NOMO-1 treated with dmso at 0.1 percent for 144 hours (cell line): ENCODE data around the gene FRK.
A peak's percentile ranks its signal among the peaks of the same experiment; 100 is the strongest.
"Not testable (repeated sequence)": the region's sequence is repeated elsewhere in the genome, so short reads cannot be mapped to it uniquely, and the experiment has no call there.

Experiments used
- DNase-seq: peaks from one replicate; lab custom pipeline; 2025; ENCODE audit not compliant: unreplicated experiment; lab: John Stamatoyannopoulos, UW

Gene FRK

GRCh38 chr6:116078522-116078921 lies 17.8 kb upstream of the FRK start:
- no peak for DNase-seq

DNA sequence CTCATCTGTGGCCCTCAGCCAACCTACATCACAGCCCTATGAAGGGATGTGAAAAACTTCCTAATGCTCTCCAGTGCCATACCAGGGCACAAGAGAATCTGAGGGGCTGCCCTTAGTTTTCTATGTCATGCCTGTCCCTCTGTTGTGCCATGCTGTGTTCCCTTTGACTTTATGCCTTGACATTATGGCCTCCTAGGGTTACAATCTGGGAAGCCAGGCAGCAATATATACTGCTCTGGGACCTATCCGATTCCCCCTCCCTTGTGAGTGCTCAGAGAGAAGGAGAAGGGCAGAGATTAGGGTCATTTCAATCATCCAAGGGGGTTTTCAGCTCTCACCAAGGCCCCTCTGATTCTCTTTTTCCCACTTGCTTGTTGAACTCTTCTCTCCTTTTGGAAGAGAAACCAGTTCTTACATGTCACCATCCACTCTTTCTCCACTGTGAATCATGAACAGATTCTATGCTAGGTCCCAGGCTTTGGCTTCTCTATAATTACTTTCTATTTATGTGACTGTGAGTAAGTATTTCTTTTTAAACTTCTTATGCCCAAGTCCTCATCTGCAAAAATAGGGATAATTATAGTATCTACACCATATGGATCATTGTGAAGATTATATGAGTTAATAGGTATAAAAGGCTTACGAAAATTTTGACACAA lies 14.2 kb upstream of the FRK start:
- DNase-seq, result no peak

DNA sequence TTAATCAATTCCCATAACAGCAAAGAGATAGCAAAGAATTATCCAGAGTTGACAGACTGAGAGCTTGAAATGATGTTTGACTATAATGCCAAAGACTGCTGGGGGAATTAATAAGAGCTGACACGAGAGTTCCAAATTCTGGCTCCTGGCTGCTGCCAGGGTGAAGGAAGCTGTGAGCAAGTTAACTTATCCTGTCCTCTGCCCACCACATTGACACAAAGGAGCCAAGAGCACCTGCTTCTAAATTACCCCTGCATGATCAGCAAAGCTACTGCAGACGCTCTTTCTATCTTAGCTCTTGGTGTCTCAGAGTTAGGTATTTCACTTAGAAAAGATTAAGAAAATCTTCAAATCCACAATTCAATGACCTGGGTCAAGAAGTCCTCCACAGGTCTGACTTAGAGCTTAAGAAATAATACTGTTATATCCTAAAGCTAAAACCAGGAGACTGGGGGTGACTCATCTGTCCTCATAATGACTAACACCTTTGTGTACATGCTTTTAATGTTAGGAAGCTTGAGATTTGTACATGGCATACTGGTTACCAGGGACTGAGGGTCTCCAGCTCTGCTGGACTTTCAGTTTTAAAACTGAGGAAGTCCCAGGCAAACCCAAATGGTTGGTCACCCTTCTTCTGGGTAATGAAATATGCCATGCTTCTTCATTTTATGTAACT lies 13.2 kb upstream of the FRK start:
- DNase-seq, result no peak

- no peak for DNase-seq
Measured at GRCh38 chr6:116072368-116072767, 11.7 kb upstream of the FRK start.

DNA sequence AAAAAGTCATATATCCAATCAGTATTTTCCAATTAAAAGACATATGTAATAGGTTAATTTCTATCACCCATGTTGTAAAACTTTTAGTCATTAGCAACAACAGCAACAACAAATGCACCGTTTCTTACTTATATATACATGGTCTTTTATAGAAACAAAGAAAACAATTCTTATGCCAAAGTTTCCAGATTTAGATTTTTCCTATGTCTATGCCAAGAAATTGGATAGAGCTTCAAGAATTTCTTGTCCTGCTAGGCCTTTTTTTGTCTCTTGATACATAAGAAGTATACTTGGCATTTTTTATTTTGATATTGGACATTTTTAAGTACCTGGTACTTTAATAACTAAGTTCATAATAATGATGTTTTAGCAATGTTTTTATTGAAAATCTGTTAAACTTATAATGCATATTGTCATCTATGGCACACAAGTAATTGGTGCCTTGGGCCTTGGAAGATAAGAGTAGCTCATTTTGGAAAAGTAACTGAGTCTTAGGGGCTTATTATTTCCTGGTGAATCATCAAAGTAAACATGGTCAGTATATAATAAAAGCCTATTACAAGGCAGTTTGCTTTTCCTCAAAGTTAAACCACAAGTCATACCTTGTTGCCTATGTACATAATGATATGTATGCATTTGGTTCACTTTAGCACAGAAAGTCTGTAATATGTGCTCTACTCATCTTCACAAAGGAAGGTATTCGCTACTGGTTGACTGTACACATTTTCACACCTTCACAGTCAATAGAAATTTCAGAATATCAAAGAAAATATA lies 10.1 kb upstream of the FRK start:
- no peak for DNase-seq

DNA sequence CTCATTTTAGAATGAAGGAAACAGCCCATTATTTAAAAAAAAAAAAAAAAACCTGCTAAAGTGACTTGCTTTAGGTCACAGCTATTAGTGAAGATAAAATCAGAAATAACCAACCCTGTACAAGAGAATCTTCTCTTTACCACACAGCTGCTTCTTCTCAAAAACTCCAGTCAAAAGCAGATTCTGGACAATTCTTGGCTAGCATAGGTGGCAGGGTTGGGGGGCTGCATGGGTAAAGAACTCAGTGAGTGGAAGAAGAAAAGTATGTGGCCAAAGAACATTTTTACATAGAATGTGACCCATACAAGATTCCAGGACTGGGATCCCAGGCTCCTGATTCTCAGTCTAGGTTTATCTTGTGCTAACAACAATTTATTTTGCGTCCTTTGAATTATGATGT lies 9.4 kb upstream of the FRK start:
- DNase-seq, result no peak

GRCh38 chr6:116066789-116067188 lies 6.1 kb upstream of the FRK start:
- DNase-seq, result no peak

DNA sequence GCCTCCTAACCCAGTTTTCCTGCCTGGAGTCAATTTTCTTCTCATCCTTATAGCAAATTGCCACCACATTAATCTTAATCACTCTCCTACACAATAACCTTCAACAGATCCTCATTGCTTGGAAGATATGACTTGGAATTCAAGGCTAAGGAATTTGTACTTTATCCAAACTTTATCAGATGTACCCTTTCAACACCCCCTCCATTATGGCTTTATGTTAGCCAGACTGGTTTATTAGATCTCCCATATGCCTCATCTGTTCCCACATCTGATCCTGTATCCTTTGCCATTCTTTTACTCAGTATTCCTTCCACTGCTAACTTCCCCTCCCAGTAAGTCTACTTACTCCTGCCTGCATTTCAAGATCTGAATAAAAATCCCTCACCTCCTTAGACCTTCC lies 4.0 kb upstream of the FRK start:
- no peak for DNase-seq

DNA sequence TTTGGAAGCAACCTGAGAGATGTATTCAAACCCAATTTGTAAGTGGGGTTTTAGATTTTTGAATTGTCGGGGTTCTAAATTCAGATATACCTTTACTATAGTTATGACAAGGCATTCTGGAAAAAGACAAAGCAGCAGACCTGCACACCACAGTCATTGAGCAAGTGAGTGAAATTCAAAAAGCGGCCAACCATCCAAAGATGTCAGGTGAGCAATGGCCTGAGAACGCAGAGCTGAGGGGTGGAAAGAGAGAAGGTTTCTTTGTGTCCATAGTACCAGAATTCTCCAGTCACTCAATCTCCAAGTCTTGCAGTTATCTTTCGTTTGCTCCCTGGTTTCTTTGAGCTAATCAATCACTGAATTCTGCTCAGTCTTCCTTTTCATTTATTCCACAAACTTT lies 1.8 kb upstream of the FRK start:
- no peak for DNase-seq

GRCh38 chr6:116059713-116060571 lies 749 bp downstream of the FRK start:
- DNase-seq, result peak; percentile 72

DNA sequence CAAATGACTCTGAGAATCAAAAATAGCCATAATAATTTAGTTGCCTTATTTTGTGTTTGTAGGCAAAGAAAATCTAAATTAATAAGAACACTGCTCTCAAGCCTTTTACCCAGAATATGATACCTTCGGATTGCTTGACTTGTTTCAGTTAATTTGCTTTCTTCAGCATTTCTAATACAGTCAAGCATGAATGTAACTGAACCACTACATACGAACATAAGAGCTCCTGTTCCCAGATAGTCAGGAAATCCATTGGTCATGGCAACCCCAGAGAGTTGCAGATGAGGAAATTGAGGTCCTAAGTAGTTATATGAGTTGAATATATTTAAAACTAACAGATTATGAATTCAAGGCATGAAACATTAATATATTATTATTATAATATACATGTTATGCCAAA lies 2.9 kb downstream of the FRK start:
- DNase-seq, result no peak

GRCh38 chr6:116055513-116055912 lies 5.2 kb downstream of the FRK start:
- DNase-seq, result no peak

- no peak for DNase-seq
Measured at GRCh38 chr6:116051244-116051643, 9.4 kb downstream of the FRK start.

DNA sequence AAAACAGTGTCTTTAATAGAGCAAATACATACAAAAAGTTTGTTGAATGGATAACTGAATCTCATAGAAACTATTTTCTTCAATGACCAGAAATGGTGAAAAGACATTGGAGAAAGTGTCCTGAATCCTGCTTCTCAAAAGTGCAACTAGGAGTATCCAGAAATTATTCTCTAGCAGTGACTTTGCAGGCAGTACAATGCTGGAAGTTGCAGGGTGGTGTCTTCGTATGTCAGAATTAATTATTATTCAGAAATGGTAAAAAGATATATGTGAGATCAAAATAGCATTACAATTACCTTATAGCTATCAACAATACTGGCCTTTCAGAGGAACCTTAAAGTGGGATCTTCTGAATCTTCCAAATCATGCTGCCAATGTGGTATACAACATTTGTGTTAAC lies 10.0 kb downstream of the FRK start:
- DNase-seq, result no peak

DNA sequence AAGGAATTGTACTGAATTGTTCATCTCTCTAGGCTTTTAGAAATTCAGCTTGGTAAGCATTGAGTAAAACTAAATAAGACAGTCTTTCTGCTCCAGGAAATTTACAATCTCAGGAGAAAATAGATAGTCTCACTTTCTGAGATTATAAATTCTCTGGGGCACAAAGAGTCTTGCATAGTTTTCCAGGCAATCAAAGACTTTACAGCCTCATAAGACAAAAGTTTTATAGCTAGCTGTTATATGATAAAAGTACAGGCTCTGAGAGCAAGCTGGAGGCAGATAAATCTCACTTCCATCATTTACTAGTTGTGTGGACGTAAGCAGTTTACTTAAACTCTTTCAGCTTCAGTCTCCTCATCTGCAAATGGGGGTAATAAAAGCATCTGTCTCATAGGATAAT lies 11.4 kb downstream of the FRK start:
- no peak for DNase-seq

- peak; percentile 35 for DNase-seq
Measured at GRCh38 chr6:116047173-116047933, 13.3 kb downstream of the FRK start.

- no peak for DNase-seq
Measured at GRCh38 chr6:116046737-116047136, 14.0 kb downstream of the FRK start.

GRCh38 chr6:116046272-116046671 lies 14.4 kb downstream of the FRK start:
- not testable (repeated sequence) for DNase-seq

GRCh38 chr6:116041934-116042333 lies 18.8 kb downstream of the FRK start:
- DNase-seq, result no peak

- DNase-seq, result no peak
Measured at GRCh38 chr6:116040993-116041392, 19.7 kb downstream of the FRK start.

DNA sequence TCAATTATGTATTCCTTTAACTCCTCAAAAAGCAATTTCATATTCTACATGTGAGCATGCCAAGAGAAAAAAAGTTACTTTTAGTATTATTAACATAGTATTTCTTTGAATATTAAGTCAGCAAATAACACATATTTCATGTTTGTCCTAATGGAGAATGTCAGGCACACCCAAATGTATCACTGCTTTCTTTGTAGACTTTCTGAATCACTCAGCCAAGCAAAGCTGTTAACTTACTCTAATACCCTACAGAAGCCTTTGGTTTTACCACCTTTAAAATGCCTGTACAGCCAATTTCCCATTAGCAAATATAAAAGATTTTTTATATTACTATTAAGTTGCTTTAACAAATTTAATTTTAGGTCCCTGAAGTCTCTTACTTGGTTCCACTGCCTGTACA lies 23.8 kb downstream of the FRK start:
- DNase-seq, result no peak
